ENCODE data around the gene IL16. TPM values are rescaled to one million over a fixed set of nuclear protein-coding genes. Genes with fewer than 3 reads are reported as not detected.
"Not testable (repeated sequence)": the region's sequence is repeated elsewhere in the genome, so short reads cannot be mapped to it uniquely, and the experiment has no call there.

IL16 gene
- total RNA-seq, 4 donors from 2014 or later = 4.9 to 11.5 (median 8.4) TPM

DNA sequence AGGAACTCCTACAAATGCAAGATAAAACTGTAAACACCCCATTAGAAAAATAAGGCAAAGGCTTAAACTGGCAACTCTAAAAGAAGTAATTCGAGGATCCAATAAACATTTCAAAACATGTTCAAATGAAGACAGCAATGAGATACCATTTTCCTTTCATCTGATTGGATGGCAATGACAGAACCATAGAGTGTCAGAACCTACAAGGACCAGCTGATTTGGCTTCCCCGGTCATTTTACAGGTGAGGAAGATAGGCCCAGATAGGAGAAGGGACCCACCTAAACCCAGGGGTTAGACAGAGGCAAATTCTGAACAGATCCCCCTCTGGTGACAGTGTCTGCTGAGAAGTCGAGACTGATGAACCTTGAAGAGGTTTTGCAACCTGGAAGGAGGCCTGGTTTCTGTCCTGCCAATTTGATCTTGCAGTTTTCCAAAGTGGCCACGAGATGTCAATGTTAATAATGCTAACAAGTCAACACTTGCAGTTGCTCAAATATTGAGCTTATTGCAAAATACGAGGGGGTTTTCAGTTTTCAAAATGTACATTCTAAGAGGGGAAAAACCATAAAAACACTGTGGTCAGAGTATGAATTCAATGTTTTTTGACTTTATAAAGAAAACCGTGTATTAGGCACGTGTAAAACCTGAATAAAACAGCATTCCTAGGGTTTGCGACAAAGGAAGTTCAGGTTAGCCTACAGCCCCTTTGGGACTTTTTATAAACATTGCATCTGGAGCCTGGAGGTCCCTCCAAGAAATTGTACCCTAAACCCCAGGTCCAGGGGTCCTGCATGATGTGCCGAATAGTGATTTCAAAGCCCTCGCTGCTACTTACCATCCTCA is 41.1 kb upstream of the IL16 start:
- DNase-seq = peak; percentile 54 to 59
- H3K4me1 ChIP-seq = peaks cover 0 to 37% of the 10 kb centered on the region in 2 donors
- no peak overlapping the region for H3K4me3 ChIP-seq (replicated peaks in 1 of 3)
- H3K27ac ChIP-seq = no peak overlapping the region
- no peaks in the 10 kb centered on the region for H3K36me3 ChIP-seq
- TF ChIP-seq, protein P1, sequence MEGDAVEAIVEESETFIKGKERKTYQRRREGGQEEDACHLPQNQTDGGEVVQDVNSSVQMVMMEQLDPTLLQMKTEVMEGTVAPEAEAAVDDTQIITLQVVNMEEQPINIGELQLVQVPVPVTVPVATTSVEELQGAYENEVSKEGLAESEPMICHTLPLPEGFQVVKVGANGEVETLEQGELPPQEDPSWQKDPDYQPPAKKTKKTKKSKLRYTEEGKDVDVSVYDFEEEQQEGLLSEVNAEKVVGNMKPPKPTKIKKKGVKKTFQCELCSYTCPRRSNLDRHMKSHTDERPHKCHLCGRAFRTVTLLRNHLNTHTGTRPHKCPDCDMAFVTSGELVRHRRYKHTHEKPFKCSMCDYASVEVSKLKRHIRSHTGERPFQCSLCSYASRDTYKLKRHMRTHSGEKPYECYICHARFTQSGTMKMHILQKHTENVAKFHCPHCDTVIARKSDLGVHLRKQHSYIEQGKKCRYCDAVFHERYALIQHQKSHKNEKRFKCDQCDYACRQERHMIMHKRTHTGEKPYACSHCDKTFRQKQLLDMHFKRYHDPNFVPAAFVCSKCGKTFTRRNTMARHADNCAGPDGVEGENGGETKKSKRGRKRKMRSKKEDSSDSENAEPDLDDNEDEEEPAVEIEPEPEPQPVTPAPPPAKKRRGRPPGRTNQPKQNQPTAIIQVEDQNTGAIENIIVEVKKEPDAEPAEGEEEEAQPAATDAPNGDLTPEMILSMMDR (IDR thresholded peaks at IDR 0.05) = peak; percentile 21 to 74 (median 55)
- TF ChIP-seq POLR2A (IDR thresholded peaks at IDR 0.05) = no peak
- intact Hi-C loops (cut with DNase I) = no loop called here
- no peaks in the 10 kb centered on the region for H3K9me3 ChIP-seq
- H3K27me3 ChIP-seq = no peaks in the 10 kb centered on the region
- 48 to 53% methylated on average over 10 of the region's 10 CpGs for WGBS, 2 donors

DNA sequence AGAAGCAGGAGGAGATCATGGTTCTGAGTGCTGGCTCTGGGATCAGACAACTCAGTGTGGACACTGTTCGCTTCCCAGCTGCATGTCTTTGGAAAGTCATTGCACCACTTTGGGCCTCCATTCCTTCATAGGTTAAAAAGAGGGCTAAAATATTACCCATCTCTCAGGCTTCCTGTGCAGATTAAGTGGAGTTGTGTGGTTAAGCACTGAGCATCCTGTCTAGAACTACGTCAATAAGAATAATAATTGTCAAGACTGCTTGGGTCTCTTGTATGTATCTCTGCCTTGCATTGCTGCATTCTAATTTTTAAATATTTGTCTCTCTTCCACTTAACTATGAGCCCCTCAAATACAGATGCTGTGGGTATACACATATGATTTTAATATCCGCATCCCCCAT is 40.4 kb upstream of the IL16 start:
- intact Hi-C loops (cut with DNase I) = no loop called here

DNA sequence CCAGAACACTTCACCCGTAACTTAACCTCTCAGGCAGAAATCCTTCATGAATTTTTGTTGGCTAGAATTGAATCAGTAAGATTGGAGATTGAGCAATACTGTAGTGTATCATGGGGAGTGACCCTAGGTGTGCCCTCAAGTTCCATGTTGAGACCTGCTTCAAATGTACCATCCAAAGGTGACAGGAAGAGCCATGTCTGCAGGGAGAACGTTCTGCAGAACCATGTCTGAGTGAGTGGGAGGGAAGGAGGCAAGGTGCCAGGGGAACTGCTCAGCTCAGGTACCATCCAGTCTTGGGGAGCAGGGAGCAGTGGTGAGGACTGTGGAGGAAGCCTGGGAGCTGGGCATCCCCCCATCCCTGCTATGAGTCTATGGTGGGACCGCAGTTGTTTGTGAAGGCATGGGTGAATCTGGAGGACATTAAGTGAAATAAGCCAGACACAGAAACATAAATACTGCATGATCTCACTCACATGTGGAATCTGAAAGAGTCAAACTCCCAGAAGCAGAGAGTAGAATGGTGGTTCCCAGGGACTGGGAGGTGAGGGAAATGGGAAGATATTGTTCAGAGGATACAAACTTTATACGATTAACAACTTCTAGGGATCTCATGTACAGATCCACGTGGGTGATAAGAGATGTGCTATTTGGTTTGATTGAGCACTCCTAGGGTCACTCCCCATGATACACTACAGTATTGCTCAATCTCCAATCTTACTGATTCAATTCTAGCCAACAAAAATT is 39.3 kb upstream of the IL16 start:
- Histone ChIP-seq H3K4me3 (replicated peaks in 1 of 3) (no peak overlapping the region), H3K27ac (peak overlapping the region in 1 of 3 donors; percentile 47), H3K9me3 (no peaks in the 10 kb centered on the region), H3K36me3 (no peaks in the 10 kb centered on the region), H3K27me3 (no peaks in the 10 kb centered on the region), H3K4me1 (peaks cover 0 to 45% of the 10 kb centered on the region in 2 donors)
- intact Hi-C loops (cut with DNase I) = no loop called here
- TF ChIP-seq, protein P1 (IDR thresholded peaks at IDR 0.05) = no peak
- TF ChIP-seq POLR2A (IDR thresholded peaks at IDR 0.05) = no peak
- 26 to 27% methylated on average over 5 of the region's 5 CpGs for WGBS, 2 donors
- peak; percentile 62 to 66 for DNase-seq

More for the DNA sequence above, 40.4 kb upstream of the IL16 start:
- Histone ChIP-seq H3K36me3 (no peaks in the 10 kb centered on the region), H3K4me3 (replicated peaks in 1 of 3) (no peak overlapping the region), H3K27ac (no peak overlapping the region), H3K4me1 (peaks cover 0 to 44% of the 10 kb centered on the region in 2 donors), H3K9me3 (no peaks in the 10 kb centered on the region), H3K27me3 (no peaks in the 10 kb centered on the region)
- TF ChIP-seq, protein P1 (IDR thresholded peaks at IDR 0.05) = no peak
- no peak for TF ChIP-seq POLR2A (IDR thresholded peaks at IDR 0.05)
- no peak for DNase-seq
- 93 to 99% methylated on average over 3 of the region's 3 CpGs for WGBS, 2 donors

DNA sequence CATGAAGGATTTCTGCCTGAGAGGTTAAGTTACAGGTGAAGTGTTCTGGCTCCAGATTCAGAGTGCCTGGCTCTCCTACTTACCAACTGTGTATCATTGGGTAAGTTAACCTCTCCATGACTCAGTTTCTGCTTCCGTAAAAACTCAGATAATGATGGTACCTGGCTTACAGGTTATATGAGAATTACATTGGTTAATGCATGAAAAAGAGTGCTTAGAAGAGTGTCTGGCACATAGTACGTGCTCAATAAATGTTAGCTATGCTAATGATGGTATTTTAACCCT is 38.8 kb upstream of the IL16 start:
- H3K4me3 ChIP-seq (replicated peaks in 1 of 3) = no peak overlapping the region
- peak; percentile 23 to 24 for DNase-seq
- no peaks in the 10 kb centered on the region for H3K9me3 ChIP-seq
- no peaks in the 10 kb centered on the region for H3K36me3 ChIP-seq
- 72 to 79% methylated on average over 2 of the region's 2 CpGs for WGBS, 2 donors
- peaks cover 0 to 45% of the 10 kb centered on the region in 2 donors for H3K4me1 ChIP-seq
- intact Hi-C loops (cut with DNase I) = no loop called here
- H3K27me3 ChIP-seq = no peaks in the 10 kb centered on the region
- TF ChIP-seq, protein P1 (IDR thresholded peaks at IDR 0.05) = no peak
- TF ChIP-seq POLR2A (IDR thresholded peaks at IDR 0.05) = no peak
- no peak overlapping the region for H3K27ac ChIP-seq

DNA sequence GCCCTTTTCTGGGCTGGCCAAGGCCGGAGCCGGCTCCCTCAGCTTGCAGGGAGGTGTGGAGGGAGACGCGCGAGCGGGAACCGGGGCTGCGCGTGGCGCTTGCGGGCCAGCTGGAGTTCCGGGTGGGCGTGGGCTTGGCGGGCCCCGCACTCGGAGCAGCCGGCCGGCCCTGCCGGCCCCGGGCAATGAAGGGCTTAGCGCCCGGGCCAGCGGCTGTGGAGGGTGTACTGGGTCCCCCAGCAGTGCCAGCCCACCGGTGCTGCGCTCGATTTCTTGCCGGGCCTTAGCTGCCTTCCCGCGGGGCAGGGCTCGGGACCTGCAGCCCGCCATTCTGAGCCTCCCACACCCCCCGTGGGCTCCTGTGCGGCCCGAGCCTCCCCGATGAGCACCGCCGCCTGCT is 38.1 kb upstream of the IL16 start:
- H3K27ac ChIP-seq; H3K4me3 ChIP-seq (replicated peaks in 1 of 3); DNase-seq; H3K27me3 ChIP-seq; H3K9me3 ChIP-seq; intact Hi-C loops (cut with DNase I); H3K36me3 ChIP-seq: not testable (repeated sequence)
- whole genome bisulfite sequencing, 2 donors = 91% methylated on average over 9 to 12 of the region's 37 CpGs
- H3K4me1 ChIP-seq = peaks cover 0 to 45% of the 10 kb centered on the region in 2 donors
